HG03103 (cell line): ENCODE results near the gene PROZ.
A peak's percentile ranks its signal among the peaks of the same experiment; 100 is the strongest.

Experiments used
- ATAC-seq: cut with Tn5 transposase; IDR thresholded peaks from one replicate; pipeline ENCODE4 v1.9.1; 2021; ENCODE audit warnings: low read depth; ENCODE audit not compliant: unreplicated experiment

The PROZ gene

DNA sequence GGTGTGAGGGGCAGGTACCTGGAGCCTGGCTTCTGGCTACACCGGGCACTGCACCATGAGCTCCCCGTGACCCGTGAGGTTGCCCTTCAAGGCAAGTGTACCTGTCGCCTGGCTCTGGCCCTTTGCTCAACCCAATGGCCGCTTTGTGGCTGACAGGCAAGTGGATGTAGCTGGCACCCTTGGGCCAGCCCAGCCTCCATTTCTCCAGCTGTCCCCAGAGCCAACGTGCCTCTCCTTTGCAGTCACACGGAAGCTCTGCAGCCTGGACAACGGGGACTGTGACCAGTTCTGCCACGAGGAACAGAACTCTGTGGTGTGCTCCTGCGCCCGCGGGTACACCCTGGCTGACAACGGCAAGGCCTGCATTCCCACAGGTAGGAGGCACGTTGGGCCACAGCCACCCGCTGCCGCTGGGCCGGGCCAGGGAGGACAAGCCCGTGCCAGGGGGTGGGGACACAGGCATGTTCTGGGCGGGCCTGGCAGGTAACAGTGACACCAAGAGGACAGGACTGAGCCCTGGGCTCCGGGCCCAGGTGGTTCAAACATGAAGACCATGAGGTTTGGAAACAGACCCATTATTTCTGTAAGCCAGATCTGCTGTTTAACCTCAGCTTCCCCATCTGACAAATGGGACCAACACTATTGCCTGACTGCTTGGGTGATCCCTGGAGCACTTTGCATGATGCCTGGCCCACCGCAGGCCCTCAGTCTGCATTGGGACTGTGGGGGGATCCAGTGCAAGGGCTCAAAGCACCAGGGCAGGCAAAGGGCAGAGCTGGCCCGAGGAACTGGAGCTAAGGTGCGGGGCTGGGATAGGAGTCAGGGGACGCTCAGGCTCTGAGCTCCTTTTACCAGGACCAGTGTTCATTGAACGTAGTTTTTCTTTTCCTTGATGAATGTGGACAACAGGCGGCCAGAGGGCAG lies 17.5 kb upstream of the PROZ start:
- ATAC-seq, result no peak

DNA sequence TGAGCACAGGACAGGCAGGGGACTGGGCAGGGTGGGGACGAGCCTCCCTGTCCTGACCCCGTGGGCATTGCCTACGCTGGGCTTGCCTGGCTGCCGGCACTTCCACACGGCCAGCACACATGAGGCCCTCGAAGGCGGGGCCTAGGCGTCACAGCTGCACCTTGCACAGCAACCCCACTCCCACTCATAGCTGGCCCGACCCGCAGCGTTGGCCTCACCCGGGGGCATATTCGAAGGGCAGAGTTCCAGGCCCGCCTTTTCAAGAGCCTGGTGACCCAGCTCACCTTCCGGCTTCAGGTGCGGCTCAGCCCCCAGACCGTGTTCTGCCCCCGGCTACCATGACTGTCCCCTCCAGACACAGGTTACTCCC lies 16.9 kb upstream of the PROZ start:
- no peak for ATAC-seq

DNA sequence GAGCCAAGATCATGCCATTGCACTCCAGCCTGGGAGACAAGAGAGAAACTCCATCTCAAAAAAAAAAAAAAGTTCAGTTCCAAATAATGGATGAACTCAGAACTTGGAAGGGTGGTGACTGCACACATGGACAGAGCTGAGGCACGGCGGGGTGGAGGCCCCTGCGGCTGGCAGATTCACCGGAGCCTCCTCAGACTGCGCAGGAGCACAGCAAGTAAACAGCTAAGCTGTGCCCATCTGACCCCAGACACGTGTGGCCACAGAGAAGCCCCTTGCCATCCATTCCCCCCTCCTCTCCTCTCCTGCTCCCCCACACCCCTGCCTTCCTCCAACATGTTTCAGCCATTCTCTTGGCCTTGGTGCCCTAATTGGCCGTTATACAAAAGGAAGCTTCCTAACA lies 15.6 kb upstream of the PROZ start:
- ATAC-seq, result no peak

DNA sequence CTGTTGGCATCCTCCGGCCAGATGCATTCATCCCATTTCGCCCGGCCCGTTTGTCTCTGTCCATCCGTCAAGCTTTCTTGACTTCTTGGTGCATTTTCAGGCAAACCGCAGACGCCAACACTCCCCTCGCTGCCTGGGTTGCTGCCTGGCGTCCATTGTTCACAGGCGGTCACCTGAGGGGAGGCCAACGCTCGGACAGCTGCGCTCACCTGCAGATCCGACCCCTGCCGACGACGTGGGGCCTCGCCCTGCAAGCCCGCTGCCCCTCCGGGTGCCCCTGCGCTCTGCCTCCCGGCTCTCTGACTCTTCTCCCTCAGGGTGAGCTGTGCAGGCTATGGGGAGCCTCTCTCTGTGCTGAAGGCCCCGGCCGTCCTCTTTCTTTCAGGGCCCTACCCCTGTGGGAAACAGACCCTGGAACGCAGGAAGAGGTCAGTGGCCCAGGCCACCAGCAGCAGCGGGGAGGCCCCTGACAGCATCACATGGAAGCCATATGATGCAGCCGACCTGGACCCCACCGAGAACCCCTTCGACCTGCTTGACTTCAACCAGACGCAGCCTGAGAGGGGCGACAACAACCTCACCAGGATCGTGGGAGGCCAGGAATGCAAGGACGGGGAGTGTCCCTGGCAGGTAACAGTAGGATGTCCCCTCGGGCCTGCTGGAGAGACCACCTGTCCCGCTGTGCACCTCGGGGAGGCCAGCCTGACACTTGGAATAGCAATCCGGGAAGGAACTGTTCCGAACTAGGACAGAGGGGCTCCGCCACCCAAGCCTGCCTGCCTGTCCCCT lies 14.8 kb upstream of the PROZ start:
- ATAC-seq, result no peak

DNA sequence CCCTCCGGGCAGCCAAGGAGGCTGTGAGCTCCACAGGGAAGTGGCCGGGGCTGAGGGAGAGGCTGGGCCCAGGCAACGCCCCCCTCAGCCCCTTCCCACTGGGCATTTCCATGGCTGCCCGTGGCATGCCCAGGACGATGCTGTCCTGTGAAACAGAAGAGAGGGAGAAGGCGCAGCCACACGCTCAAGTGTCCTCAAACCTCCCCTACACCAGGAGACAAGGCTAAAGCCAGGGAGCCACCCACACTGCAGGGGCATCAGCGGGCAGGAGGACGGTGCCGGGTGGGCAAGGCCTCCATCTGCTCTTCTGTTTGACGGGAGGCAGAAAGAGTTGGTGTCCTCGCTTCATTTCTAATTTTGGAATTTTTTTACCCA lies 14.2 kb upstream of the PROZ start:
- no peak for ATAC-seq

DNA sequence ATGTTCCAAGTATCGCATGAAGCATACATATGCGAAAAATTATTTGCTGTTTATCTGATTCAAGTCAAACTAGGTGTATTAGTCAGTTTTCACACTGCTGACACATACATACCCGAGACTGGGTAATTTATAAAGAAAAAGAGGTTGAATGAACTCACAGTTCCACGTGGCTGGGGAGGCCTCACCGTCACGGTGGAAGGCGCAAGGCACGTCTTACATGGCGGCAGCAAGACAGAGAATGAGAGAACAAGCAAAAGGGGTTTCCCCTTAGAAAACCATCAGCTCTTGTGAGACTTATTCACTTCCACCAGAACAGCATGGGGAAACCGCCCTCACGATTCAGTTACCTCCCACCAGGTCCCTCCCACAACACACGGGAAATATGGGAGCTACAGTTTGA lies 13.0 kb upstream of the PROZ start:
- ATAC-seq, result no peak

DNA sequence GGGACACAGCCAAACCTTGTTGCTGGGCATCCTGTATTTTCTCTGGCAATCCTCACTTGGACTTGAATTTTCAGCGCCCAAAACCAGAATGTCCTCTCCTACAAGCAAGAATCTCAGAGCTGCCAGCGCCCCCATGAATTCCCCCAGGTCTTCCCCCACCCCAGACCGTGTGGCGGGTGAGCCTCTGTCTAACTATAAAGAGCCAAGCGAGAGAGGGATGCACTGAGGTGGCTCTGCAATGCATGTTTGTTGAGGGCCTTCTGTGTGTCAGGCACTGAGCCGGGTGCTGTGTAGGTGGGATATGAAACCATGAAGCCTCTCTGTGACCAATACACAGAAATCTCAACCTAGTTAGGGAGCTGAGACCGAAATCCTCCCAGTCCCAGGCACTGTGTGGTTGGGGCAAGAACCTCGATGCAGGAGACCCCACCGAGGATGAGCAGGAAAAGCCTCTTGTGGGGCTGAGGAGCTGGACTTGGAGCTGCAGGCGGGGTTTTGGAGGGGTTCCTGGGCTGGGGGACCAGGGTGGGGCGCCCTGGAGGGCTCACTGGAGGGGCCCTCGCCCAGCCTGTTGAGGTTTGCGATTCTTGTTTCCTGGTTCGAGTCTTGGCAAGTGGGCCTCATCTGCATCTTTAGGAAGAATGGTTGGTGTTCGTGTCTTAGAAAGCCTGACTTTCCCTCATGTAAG lies 12.4 kb upstream of the PROZ start:
- ATAC-seq, result no peak

DNA sequence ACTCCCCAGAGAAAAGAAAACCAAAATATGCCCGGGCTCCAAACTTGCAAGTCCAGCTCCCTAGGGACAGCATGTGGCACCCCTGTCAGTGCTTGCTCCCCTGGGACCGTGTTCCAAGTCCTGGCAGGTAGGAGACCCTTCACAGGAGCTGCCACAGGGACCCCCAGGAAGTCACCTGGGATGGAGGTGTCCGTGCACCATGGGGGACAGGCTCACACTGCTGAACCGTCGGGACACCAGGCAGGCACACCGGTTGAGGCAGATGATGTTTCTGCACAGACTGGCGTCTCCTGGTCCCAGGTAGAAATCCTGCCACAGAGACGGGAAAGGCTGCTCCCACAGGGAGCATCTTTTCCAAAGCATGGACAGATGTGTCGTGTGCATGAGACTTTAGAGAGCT lies 11.7 kb upstream of the PROZ start:
- no peak for ATAC-seq

DNA sequence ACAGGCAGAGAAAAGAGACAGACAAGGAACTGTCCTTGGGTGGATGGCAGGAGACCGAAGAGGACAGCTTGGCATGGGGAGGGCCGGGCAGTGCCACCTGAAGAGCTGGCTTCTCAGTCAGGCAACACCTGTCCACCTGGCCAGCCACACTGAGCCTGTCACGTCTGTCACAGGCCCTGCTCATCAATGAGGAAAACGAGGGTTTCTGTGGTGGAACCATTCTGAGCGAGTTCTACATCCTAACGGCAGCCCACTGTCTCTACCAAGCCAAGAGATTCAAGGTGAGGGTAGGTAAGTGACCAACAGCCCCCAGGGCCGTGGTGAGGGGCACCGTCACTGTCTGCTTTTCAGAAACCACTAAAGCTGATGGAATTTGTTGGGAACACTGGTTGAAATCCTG lies 11.2 kb upstream of the PROZ start:
- no peak for ATAC-seq

DNA sequence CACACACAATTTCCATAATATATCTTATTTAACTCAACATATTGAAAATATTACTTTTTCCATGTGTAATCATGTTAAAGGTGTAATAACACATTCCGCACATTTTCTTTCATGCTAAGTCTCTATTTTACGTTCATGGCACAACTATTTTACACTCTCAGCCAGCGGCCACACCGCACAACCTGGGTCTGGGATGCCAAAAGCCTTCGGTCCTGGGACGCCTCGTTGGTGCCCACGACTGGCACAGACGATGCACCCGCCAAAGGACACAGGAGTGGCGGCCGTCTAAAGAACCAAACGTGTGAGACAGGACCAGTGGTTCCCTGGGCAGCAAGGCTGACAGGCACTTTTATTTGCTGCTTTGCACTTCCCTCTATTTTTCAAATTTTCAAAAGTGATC lies 10.0 kb upstream of the PROZ start:
- no peak for ATAC-seq

DNA sequence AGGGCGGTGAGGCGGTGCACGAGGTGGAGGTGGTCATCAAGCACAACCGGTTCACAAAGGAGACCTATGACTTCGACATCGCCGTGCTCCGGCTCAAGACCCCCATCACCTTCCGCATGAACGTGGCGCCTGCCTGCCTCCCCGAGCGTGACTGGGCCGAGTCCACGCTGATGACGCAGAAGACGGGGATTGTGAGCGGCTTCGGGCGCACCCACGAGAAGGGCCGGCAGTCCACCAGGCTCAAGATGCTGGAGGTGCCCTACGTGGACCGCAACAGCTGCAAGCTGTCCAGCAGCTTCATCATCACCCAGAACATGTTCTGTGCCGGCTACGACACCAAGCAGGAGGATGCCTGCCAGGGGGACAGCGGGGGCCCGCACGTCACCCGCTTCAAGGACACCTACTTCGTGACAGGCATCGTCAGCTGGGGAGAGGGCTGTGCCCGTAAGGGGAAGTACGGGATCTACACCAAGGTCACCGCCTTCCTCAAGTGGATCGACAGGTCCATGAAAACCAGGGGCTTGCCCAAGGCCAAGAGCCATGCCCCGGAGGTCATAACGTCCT lies 9.4 kb upstream of the PROZ start:
- no peak for ATAC-seq

DNA sequence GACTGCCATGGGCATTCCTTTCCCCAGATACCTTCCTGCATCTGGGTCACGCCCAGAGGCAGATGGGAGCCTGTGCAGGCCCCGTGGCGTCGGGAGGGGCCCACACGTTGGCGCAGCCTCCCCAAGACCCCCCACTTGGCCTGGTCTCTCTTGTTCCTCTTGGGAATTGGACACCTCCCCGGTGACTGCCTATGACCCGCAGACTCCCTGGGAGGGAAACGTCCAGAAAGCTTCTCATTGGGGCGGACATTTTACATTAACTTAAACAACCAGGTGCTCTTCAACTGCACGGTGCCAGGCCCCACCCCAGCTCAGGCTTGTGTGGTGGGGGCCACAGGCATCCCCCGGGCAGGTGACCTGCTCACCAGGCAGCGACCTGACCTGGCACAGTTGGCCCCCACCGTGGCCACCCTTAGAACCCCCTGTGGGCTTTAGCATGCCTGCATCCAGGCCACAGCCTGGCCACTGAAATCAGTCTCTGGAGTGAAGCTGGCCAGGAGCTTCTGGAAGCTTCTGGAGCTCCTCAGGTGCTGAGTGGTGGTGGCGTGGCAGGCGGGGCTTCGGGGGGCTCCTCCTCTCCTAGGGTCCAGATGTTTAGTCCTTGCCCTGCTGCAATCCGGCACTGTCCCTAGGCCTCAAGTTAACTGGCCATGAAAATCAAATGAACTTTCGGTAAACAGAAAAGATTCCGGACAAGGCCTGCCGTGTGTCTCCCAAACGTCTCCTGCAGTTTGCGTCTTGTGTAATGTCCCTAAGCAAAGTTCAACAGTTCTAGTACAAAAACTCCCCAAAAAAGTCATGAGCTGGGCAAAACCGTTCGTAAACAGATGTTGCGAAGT lies 8.5 kb upstream of the PROZ start:
- ATAC-seq, result no peak

DNA sequence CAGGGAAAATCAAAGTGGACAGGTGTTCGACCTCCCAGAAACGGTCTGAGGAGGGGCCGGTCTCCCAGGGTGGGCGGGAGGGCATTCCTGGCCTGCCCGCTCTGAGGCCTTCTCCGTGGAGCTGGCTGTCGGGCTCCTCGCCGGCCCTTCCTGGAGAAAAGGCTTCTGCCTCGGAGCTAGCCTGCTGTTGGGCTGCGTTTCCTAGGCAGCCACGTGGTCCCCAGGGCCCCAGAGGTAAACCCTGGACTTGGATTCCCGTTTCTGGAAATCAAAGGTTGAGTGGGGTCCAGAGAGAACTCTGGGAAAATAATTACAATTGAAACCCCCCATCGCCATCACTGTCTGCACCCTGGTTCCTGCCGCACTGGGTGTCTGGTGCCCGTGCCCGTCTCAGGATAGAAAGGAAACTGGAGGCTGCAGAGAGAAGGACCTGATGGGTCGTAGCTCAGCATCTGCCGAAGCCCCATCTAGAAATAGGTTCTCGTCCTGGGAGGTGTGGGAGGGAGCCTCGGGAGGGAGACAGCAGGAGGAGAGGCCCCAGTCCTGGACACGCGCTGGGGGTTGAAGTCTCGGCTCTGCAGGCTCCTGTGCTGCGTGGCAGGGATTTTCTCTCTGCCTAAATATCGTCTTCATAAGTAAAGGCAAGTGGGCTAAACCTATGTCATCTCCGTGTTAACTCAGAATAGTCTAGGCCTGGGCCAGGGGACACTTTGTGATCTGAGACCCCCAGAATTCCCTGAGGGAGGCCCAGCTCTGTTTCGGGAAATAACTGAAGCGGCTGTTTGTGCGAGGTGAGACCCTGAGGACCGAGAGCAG lies 7.7 kb upstream of the PROZ start:
- no peak for ATAC-seq

DNA sequence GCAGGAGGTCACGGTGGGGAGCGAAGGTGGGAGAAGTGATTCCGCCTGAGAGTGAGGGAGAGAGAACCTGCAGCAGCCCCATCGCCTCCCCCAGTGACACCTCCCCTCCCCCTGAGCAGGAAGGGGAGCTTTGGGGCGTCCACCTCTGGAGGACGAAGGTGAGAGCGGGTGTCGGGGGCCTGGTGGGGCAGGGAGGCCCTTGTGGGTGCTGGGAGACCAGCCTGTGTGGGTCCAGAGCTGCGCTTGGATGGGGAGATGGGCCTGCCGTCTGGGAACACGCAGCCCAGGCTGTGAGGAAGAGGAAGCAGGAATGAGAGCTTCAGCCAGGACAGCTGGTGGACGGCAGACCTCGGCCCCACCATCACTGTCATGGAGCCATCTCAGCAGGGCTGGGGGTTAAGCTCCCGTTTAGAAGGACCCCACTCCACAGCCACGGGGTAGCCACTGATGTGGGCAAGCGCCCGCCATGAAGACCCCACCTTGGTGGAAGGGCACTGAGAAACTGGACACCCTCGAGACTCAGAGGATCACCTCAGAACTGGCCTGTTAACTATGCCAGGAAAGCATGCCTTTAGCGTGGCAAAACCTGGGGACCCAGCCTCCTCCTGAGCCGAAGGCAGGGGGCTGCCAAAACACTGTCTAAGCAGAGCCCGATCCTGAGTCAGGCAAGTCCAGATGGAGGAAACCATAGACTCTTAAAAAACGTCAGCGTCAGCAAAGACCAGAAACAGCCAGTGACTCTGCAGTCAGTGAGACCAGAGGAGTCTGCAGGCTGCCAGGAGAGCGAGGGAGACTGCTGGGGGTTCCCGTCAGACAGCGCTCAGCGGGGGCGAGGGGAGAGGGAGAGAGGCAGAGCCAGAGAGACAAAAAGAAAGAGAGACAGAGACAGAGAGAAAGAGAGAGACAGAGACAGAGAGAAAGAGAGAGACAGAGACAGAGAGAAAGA lies 6.4 kb upstream of the PROZ start:
- no peak for ATAC-seq

DNA sequence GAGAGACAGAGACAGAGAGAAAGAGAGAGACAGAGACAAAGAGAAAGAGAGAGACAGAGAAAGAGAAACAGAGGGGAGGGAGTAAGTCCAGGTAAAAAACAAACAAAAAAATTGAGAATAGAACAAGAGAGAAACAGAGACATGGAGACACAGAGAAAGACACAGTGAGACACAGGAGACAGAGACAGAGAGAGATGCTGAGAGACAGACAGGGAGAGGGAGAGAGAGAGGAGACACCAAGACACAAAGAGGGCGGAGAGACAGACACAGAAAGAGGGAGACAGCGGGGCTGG lies 5.8 kb upstream of the PROZ start:
- ATAC-seq, result no peak

DNA sequence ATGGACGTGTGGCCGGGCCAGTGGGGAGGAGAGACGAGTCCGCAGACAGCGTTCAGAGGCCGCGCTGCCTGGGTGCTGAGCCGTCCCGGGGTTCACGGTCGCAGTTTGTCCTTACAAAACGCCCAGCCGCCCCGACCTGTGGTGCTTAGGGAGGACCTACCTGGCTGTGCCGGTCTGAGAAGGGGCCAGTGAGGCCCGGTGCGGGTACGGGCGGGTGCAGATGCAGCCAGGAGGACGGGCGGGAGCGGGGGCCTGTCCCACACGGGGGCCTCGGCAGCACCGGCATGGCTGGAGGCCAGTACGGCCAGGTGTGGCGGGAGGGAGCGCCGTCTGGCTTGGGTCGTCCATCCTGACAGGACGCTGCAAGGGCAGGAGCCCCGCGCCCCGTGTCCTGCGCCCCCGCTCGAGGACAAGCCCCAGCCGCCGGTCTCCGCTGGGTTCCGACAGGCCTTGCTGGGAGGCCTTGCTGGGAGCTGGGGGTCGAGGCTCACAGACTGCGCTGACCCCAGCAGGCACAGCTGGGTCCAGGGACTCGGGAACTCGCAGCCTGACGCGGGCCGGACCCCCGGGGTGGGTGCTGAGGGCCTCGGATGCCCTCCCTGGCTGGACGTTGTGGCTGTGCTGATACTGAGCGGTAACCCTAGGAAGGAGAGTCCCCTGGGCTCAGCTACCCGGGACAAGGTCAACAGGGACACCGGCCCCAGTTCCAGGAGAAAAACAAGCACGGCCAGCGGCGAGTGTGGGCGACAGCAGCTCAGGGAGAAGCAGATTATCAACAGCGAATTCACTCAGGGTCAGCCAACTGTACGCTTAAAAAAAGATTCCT lies 5.3 kb upstream of the PROZ start:
- ATAC-seq, result no peak

DNA sequence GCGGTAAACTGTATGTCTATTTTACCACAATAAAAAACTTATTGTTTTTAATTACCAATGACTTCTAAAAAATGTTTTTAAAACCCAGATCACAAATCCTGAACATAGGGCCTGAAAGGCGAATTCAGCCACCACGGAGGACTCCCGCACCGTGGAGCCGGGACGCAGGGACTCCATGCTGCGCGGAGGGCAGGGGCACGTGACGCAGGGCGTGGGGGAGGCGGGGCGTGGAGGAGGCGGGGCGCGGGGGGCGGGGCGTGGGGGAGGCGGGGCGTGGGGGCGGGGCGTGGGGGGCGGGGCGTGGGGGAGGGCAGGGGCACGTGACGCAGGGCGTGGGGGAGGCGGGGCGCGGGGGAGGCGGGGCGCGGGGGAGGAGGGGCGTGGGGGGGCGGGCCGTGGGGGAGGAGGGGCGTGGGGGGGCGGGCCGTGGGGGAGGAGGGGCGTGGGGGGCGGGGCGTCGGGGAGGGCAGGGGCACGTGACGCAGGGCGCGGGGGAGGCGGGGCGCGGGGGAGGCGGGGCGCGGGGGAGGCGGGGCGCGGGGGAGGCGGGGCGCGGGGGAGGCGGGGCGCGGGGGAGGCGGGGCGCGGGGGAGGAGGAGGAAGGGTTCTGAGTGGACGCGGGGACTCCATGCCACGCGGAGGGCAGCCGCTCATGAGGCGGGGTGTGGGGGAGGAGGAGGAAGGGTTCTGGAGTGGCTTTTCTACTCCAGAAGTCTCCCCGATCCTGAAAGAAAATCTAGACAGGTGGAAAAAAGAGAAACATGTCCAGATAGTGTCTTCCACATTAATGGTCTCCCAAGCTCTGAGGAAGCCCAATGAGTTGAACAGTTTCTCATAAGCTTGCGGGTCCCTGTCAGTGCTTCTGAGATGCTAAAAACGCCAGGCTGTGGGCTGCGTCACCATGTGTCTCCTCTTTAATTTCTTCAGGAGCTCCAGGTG lies 4.4 kb upstream of the PROZ start:
- peak; percentile 63 for ATAC-seq
